RKO (cell line): ENCODE measurements around the gene RABL6.
"Not testable (repeated sequence)": the region's sequence is repeated elsewhere in the genome, so short reads cannot be mapped to it uniquely, and the experiment has no call there.

ENCODE experiments used
- DNase-seq: peaks from one replicate; pipeline ENCODE4 v3.0.0-alpha.2; 2016; ENCODE audit warnings: low spot score

Gene RABL6

GRCh38 chr9:136857166-136857565, 49.4 kb downstream of the RABL6 start:
- DNase-seq: no peak

DNA sequence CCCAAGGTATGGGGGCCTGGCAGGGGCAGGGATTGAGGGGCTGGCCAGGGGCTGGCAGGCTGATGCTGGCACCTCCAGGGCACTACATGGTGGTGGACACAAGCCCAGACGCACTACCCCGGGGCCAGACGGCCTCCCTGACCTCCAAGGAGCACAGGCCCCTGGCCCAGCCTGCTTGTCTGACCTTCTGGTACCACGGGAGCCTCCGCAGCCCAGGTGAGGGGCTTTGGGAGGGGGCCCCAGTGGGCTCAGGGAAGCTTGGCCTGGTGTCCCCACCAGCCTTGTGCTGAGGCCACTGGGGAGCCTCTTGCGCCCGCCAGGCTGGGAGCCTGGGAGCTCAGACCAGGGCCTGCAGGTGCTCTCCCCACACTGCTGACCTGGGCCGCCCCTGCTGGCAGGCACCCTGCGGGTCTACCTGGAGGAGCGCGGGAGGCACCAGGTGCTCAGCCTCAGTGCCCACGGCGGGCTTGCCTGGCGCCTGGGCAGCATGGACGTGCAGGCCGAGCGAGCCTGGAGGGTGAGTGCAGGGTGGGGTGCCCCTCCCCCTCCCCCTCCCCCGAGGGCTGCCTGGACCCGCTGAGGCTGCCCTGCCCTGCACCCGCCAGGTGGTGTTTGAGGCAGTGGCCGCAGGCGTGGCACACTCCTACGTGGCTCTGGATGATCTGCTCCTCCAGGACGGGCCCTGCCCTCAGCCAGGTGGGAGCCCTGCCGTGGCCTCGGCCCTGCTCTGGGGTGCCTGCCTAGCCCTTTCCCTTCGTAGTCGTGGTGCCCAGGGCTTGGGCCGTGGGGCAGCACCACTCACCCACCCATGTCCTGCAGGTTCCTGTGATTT, 50.0 kb downstream of the RABL6 start:
- no peak for DNase-seq

DNA sequence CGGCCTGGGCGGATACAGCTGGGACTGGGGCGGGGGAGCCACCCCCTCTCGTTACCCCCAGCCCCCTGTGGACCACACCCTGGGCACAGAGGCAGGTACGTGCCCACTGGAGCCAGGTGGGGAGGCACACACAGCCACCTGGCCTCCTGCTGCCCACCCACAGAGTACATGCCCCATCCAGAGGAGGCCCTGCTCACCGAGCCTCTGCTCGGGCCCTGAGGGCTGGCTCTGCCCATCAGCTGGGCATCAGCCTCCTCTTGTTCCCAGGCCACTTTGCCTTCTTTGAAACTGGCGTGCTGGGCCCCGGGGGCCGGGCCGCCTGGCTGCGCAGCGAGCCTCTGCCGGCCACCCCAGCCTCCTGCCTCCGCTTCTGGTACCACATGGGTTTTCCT, 50.7 kb downstream of the RABL6 start:
- DNase-seq: no peak

- DNase-seq: no peak
These were observed 51.4 kb downstream of the RABL6 start for GRCh38 chr9:136858844-136859757.

GRCh38 chr9:136860529-136860928, 52.8 kb downstream of the RABL6 start:
- no peak for DNase-seq

DNA sequence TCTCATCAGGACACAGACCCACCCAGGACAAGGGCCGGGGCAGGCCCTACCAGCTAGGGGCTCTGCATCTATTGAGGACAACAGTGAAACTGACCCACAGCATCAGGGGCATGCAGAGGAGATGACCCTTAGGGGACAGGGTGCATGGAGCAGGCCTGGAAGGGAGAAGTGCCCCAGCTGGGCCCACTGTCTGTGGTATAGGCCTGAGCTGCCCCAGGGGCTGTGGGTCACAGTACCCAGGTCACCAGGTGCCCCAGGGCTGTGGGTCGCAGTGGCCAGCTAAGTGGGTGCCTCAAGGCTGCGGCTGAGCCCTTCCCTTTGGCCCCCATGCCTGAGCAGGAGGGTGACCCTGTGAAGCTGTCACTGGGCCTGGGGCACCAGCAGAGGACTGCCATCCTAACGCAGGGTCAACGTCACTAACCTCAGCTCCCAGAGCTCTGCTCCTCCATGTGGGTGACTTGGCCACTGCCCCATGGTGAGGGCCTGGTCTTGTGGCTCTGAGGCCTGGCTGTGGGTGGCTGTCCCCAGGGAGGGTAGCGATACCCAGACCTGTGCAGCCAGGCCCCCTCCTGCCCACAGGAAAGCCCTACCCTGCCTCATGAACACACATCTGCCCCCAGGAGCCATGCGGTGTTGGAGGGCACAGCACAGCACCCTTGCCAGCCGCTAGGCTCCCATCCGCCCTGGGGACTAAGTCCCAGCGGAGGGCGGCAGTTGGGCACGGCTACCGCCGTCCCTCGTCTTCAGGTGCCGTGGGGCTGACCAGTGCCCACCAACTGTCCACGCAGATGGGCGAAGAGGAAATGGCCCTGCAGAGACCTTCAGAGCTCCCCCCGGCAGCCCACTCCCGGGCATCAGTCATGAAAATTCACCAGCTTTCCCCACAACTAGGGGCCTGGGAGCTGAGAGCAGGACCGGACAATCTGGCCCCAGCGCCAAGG, 53.5 kb downstream of the RABL6 start:
- no peak for DNase-seq

GRCh38 chr9:136861874-136862457, 54.2 kb downstream of the RABL6 start:
- no peak for DNase-seq

GRCh38 chr9:136862849-136863622, 55.3 kb downstream of the RABL6 start:
- DNase-seq: no peak

DNA sequence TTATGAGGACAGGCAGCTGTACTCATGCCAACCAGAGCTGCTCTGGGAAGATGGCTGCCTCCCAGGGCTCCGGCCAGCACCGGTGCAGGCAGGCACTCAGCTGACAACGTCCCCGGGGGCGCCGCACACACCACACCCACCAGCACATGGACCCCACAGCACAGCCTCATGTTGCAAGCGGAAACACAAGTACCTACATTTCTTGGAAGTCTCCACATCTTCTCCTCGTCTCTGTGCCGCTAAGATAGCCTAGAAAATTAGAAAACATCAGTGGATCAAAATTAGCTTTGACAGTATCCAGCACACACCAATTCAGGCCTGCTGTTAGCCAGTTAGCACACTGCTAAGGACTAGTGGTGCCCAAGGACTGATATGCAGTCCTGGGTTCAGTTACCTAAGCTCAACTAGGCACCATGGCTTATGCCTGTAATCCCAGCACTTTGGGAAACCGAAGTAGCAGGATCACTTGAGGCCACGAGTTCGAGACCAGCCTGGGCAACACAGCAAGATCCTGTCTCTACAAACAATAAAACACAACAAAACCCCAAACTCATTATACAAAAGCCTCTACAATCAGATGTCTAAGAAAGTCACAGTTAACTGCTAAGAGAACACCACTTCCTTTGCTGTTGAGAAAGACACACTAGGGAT, 56.0 kb downstream of the RABL6 start:
- no peak for DNase-seq

- DNase-seq: peak; percentile 80
These were observed 57.5 kb downstream of the RABL6 start for GRCh38 chr9:136865041-136865767.

GRCh38 chr9:136865768-136866103, 58.0 kb downstream of the RABL6 start:
- no peak for DNase-seq

- not testable (repeated sequence) for DNase-seq
These were observed 59.2 kb downstream of the RABL6 start for GRCh38 chr9:136866898-136867421.

- no peak for DNase-seq
These were observed 59.7 kb downstream of the RABL6 start for GRCh38 chr9:136867480-136867879.

- no peak for DNase-seq
These were observed 60.2 kb downstream of the RABL6 start for GRCh38 chr9:136867917-136868316.

- DNase-seq: no peak
These were observed 60.9 kb downstream of the RABL6 start for GRCh38 chr9:136868644-136869043.

DNA sequence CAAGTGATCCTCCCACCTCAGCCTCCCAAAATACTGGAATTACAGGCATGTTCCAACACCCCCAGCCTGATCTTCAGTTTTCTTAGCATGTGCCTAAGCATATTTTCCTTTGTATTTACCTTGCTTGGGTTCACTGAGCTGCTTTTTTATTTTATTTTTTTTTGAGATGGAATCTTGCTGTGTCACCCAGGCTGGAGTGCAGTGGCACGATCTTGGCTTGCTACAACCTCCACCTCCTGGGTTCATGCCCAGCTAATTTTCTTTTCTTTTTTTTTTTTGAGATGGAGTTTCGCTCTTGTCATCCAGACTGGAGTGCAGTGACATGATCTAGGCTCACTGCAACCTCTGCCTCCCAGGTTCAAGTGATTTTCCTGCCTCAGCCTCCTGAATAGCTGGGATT, 61.9 kb downstream of the RABL6 start:
- DNase-seq: not testable (repeated sequence)

DNA sequence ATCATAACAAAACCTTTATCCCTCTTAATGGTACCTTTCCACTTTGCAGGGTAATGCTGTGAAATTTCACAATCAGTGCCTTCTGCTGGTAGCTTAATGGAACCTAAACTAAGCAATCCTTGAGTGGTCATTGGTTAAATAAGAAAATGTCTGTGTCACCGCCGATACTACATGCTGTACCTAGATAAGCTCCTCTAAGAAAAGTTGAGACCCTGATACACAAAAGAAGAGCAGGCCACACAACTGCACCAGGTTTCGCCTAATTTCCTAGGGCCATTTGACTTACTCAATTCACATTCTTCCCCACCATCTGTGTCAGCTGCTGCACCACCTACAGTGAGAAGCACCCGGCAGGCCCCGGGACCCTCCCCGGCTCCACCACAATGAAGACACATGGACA, 67.4 kb downstream of the RABL6 start:
- no peak for DNase-seq

DNA sequence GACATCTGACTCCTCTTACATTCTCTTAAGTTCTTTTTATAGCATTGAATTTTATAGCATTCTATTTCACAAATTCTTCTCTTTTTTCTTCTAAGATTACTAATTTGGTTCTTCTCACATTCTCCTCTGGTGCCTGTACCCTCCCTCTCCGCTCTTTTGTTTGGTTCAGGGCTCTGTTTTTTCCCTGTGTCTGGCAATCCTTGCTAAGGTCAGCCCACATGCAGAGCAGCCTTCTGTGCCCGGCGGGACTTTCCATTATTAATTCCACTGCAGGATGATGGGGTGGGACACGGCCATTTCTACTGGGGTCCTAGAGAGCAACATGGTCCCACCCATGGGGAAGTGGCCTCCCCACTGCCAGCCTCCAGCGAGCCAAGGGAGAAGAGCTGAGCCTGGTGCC, 68.7 kb downstream of the RABL6 start:
- DNase-seq: no peak

GRCh38 chr9:136880651-136881050, 72.9 kb downstream of the RABL6 start:
- DNase-seq: no peak
